ENCODE data around the gene CDCA5.

Gene CDCA5

DNA sequence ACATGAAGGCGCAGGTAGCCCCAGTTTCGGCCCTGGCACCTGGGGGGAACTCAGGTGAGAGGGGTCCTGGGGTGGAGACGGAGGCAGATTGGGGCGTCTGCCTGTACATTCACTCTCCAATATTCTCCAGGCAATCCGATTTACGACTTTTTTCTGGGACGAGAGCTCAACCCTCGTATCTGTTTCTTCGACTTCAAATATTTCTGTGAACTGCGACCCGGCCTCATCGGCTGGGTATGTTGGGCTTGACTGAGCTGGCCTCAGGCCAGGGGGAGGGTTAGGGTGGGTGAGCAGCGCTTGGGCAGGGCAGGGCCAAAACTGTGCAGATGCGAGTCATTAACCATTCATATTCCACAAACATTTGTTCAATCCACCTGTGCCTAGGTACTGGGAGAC, 29.5 kb upstream of the CDCA5 start:
- DNase-seq (ENCODE audit: low read depth), result no peak
- peak overlapping the region; percentile 54 for H3K4me3 ChIP-seq (ENCODE audit: low read depth, low read length)
- TF ChIP-seq CTCF (conservative IDR thresholded peaks at IDR 0.05; ENCODE audit: low read depth, low read length), result no peak

- peak overlapping the region; percentile 54 for H3K4me3 ChIP-seq (ENCODE audit: low read depth, low read length)
- peak; percentile 59 for TF ChIP-seq CTCF (conservative IDR thresholded peaks at IDR 0.05; ENCODE audit: low read depth, low read length)
- DNase-seq (ENCODE audit: low read depth), result peak; percentile 48
Observed at GRCh38 chr11:65112546-65113360, 28.9 kb upstream of the CDCA5 start.

- peak; percentile 1 for TF ChIP-seq CTCF (conservative IDR thresholded peaks at IDR 0.05; ENCODE audit: low read depth, low read length)
- peak; percentile 94 for DNase-seq (ENCODE audit: low read depth)
- H3K4me3 ChIP-seq (ENCODE audit: low read depth, low read length), result peak within 1 kb of the TSS; percentile 54
Observed at GRCh38 chr11:65111744-65112545, 28.1 kb upstream of the CDCA5 start, which contains the start of gene TM7SF2. Gene TM7SF2 (plus strand): TSS chr11:65111872. CDS start chr11:65112016, 144 bp downstream.

GRCh38 chr11:65111159-65111743, 27.4 kb upstream of the CDCA5 start:
- DNase-seq (ENCODE audit: low read depth), result no peak
- no peak for TF ChIP-seq CTCF (conservative IDR thresholded peaks at IDR 0.05; ENCODE audit: low read depth, low read length)
- H3K4me3 ChIP-seq (ENCODE audit: low read depth, low read length), result no peak overlapping the region

DNA sequence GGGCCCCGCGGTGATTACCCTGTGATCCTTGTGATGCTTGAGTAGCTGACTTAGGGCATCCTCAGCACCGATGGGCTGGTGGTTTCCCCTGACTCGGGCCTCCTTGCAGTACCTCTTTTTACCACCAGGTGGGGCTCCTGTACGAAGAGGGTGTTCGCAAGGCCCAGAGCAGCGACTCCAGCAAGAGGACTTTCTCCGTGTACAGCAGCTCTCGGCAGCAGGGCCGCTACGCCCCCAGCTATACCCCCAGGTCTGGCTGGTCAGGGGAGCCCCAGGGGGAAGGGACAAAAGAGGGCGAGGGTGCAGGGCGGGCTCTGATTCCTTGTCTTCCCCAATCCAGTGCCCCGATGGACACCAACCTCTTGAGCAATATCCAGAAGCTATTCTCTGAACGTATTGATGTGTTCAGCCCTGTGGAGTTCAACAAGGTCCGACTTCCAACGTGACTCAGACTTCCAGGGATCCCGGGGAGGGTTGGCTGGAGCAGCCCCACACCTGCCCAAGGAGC, 26.6 kb upstream of the CDCA5 start:
- peak; percentile 89 for DNase-seq (ENCODE audit: low read depth)
- H3K4me3 ChIP-seq (ENCODE audit: low read depth, low read length), result peak overlapping the region; percentile 29
- peak; percentile 95 for TF ChIP-seq CTCF (conservative IDR thresholded peaks at IDR 0.05; ENCODE audit: low read depth, low read length)

GRCh38 chr11:65109231-65110198, 25.7 kb upstream of the CDCA5 start:
- no peak for DNase-seq (ENCODE audit: low read depth)
- no peak for TF ChIP-seq CTCF (conservative IDR thresholded peaks at IDR 0.05; ENCODE audit: low read depth, low read length)
- H3K4me3 ChIP-seq (ENCODE audit: low read depth, low read length), result no peak overlapping the region

All from choroid plexus epithelial cell (primary cell).